Astrocyte (in vitro differentiated cells and primary cell): ENCODE results near the gene IFI44.

Source experiments
- EZH2 ChIP-seq: IDR thresholded peaks from 2 replicates; pipeline ENCODE4 v1.6.1; 2012; ENCODE audit warnings: mild to moderate bottlenecking, low read length, inconsistent platforms; ENCODE audit not compliant: insufficient read depth
- TF ChIP-seq, protein P1 (sequence below): IDR thresholded peaks from 2 replicates; pipeline ENCODE4 v1.5.1; 2011; ENCODE audit warnings: low read depth, mild to moderate bottlenecking, inconsistent platforms, low read length, moderate library complexity; ENCODE audit not compliant: insufficient read depth

DNA sequence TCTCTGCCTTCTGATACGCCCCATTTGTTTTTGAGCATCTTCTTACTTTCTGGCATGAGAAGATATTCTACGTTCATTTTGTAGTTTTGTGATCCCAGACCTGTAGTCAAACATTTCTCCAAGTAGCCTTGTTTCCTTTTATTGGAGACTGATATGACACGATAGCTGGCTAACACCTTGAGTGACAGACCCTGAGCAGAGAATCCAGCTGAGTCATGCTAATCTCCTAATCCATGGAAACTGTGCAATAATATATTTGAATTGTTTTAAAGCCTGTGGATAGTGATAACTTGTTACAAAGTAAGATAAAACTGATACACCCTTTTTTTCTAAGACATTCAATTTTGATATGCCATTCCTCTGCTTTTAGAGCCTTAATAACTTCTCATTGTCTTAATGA lies 30.6 kb upstream of the IFI44 start:
- TF ChIP-seq, protein P1, sequence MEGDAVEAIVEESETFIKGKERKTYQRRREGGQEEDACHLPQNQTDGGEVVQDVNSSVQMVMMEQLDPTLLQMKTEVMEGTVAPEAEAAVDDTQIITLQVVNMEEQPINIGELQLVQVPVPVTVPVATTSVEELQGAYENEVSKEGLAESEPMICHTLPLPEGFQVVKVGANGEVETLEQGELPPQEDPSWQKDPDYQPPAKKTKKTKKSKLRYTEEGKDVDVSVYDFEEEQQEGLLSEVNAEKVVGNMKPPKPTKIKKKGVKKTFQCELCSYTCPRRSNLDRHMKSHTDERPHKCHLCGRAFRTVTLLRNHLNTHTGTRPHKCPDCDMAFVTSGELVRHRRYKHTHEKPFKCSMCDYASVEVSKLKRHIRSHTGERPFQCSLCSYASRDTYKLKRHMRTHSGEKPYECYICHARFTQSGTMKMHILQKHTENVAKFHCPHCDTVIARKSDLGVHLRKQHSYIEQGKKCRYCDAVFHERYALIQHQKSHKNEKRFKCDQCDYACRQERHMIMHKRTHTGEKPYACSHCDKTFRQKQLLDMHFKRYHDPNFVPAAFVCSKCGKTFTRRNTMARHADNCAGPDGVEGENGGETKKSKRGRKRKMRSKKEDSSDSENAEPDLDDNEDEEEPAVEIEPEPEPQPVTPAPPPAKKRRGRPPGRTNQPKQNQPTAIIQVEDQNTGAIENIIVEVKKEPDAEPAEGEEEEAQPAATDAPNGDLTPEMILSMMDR: no peak
- no peak for TF ChIP-seq EZH2
